Kidney epithelial cell (primary cell): Measurements from ENCODE around the gene RERE. TPM values are rescaled to one million over a fixed set of nuclear protein-coding genes. Genes with fewer than 3 reads are reported as not detected.

Experiments used
- DNase-seq: peaks from one replicate; pipeline ENCODE4 v3.0.0-alpha.2; 2010; ENCODE audit warnings: low read depth
- H3K27me3 ChIP-seq: 2 replicates; pipeline ENCODE4 v1.6.0; 2011; ENCODE audit warnings: low read length; ENCODE audit not compliant: control insufficient read depth, insufficient read depth
- H3K36me3 ChIP-seq: 2 replicates; pipeline ENCODE4 v1.5.1; 2011; ENCODE audit warnings: low read length; ENCODE audit not compliant: control insufficient read depth, insufficient read depth
- H3K4me3 ChIP-seq: 2 replicates; pipeline ENCODE4 v1.5.1; 2011; ENCODE audit warnings: low read depth, mild to moderate bottlenecking, control low read depth, low read length
- total RNA-seq: library from RNA; depleted of rRNA; stranded (reverse); fragments of >200 nt; gene quantifications from 2 replicates; pipeline ENCODE4 v1.2.3, GENCODE V29; 2015
- TF ChIP-seq, protein P1 (sequence below): IDR thresholded peaks from 2 replicates; pipeline ENCODE4 v1.5.1; 2011; ENCODE audit warnings: mild to moderate bottlenecking, moderate library complexity, low read length, control low read depth, inconsistent platforms; ENCODE audit not compliant: insufficient read depth, poor library complexity, severe bottlenecking

RERE gene
- total RNA-seq, 1 donor from 2014 or later: 47.5 TPM

DNA sequence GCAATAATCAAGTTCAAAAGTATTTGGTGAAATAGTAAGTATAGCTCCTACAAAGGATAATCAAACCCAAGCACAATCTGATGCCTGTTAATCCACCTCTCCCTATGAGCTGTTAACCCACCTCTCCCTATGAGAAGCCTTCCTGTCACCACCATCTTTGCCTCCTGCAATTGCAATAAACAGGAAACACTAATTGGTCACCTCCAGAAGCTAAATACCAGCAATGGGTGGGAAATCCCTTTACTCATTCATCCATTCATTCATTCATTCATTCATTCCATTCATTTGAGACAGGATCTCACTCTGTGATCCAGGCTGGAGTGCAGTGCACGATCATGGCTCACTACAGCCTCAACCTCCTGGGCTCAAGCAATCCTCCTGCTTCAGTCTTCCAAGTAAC, 132.8 kb downstream of the RERE start:
- Histone ChIP-seq H3K36me3 (no peaks in the 10 kb centered on the region), H3K4me3 (no peak overlapping the region), H3K27me3 (no peaks in the 10 kb centered on the region)
- no peak for DNase-seq
- TF ChIP-seq, protein P1, sequence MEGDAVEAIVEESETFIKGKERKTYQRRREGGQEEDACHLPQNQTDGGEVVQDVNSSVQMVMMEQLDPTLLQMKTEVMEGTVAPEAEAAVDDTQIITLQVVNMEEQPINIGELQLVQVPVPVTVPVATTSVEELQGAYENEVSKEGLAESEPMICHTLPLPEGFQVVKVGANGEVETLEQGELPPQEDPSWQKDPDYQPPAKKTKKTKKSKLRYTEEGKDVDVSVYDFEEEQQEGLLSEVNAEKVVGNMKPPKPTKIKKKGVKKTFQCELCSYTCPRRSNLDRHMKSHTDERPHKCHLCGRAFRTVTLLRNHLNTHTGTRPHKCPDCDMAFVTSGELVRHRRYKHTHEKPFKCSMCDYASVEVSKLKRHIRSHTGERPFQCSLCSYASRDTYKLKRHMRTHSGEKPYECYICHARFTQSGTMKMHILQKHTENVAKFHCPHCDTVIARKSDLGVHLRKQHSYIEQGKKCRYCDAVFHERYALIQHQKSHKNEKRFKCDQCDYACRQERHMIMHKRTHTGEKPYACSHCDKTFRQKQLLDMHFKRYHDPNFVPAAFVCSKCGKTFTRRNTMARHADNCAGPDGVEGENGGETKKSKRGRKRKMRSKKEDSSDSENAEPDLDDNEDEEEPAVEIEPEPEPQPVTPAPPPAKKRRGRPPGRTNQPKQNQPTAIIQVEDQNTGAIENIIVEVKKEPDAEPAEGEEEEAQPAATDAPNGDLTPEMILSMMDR: no peak

DNA sequence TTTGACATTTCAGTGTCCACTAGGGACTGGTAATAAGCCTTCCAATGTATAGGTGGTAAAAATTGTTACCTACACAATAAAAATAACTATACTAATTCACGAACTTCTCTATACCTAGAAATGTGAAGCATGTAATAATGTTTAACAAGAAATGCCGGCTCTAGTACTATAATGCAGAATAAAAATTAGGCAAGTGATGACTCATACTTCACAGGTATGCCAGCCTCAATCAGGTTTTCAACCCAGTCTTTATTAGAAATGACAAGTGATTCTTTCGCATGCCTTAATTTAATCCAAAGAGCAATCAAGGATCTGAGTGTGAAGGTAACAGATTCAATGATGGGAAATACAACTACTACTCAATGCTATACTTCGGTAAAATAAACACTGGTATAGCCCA, 134.9 kb downstream of the RERE start:
- no peaks in the 10 kb centered on the region for H3K36me3 ChIP-seq
- TF ChIP-seq, protein P1: no peak
- H3K27me3 ChIP-seq: no peaks in the 10 kb centered on the region
- H3K4me3 ChIP-seq: no peak overlapping the region
- no peak for DNase-seq

DNA sequence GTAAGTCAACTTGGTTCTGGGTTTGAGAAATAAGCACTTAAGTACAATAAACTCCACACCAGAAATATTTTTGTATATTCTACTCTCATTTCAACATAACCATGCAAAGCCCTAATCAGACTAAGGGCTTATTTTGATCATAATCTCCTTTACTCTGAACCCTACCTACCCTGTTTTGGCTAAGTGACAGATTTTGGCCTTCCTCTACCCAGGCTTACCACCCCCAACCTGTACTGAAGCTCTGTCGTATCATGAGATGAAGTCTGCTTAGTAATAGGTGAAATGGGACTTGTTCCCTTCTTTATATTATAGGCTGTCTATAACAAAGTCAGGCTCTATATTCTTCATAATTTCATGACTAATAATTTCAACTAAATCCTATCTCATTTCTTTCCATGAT, 135.5 kb downstream of the RERE start:
- no peak overlapping the region for H3K4me3 ChIP-seq
- H3K36me3 ChIP-seq: no peaks in the 10 kb centered on the region
- no peaks in the 10 kb centered on the region for H3K27me3 ChIP-seq
- TF ChIP-seq, protein P1: no peak
- no peak for DNase-seq

DNA sequence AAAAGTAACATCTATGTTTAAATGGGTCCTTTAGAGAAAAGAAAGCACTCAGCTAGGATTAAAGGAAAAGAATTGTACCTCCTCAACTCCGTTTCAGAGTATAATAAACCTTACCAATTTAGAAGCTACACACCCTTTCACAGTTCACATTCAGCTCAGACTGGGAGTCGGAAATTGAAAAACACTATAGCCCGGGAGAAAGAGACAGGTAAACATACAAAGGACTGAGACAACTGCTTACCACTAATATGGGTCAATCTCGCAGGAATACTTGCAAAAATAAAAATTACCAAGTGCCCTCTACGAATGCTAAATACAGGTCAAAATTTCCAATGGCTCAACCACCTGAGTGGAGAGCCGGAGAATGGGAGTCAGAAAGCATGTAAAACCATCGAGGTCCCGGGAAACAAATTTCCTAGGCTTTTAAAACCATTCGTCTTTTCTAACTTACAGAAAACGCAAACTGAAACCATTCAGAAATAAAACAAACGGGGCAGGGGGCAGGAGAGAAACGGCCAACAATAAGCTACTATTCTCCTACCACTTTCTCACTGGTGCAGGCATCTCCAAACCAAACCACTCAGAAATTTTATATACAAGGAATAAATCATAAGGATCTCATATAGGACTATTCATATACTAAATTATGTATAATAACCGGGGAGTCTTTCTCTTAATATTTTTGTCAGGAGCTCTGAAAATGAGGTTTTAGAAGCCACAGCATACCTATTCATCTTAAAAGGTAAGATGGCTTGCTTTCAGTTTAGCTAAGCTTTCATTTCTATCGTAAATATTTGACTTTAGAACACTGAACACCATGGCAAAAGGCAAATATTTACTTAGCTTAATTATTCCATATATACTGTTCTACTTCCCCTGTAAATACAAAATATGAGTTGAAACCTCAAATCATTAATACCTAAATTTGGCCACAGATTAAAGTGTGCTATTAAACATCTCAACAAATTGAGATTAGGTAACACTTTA, 136.5 kb downstream of the RERE start:
- DNase-seq: no peak
- no peak overlapping the region for H3K4me3 ChIP-seq
- H3K36me3 ChIP-seq: no peaks in the 10 kb centered on the region
- TF ChIP-seq, protein P1: no peak
- H3K27me3 ChIP-seq: no peaks in the 10 kb centered on the region

DNA sequence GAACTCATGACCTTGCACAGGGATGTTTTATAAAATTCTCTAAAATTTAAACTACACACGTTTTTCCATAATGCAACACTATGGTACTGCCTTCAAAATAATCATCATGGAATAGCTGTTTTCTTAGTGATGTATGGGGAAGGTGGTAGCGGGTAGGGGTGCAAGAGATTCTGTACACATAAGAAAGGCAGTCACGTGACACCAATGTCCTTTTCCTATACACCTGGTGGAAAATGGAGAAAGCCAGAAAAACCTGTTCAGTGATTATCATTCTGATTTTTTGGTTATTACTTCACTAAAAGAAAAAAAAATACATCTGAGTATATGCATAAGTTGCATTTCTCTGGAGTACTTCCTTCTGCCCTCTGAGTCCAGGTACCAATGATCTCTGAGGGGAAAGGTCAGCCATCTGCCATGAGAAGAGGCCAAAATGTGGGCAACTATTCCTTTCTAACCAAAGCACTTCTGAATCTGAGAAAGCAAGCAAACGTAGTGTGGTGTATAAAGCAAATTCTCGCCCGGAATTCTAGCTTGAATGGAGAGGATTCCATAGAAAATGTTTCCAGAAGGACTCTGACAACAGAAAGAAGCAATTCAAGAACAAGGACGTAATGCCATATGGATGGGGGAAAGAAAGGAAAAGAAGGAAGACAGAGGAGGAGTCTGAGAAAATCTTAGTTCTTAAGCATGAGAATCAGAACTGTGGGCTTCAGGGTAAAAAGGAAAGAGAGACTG, 137.3 kb downstream of the RERE start:
- no peaks in the 10 kb centered on the region for H3K27me3 ChIP-seq
- DNase-seq: no peak
- TF ChIP-seq, protein P1: no peak
- no peaks in the 10 kb centered on the region for H3K36me3 ChIP-seq
- no peak overlapping the region for H3K4me3 ChIP-seq
